Measurements from ENCODE around the gene MAGEA4. TPM values are rescaled to one million over a fixed set of nuclear protein-coding genes. Genes with fewer than 3 reads are reported as not detected.

MAGEA4 gene
- total RNA-seq, 2 experiments from 2014 or later = not detected

DNA sequence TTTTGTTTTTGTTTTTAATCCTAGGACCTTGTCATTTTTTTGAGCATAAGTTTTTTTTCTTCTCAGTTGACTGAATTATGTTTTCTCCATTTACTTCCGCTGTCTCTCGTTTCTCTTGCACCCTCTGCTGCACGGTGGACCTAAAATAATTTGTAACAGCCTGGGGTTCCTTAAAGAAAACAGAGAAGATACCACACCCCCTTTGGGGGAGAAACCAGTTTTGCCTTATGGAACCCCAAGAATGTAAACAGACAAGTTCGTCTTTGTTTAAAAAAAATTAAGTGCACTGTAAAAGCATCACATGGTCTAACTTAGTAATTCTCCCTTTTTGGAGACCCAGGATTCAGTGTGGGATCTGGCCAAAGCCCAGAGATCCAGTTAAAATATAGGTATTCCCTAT lies 32.8 kb upstream of the MAGEA4 start:
- ChIA-PET CTCF (ENCODE audit: unreplicated experiment) (no interaction called here), POLR2A (no interaction called here)
- H4K20me1 ChIP-seq (ENCODE audit: insufficient read depth, low read length) = no peaks in the 10 kb centered on the region
- no peaks in the 10 kb centered on the region for H3K36me3 ChIP-seq (ENCODE audit: insufficient read depth, low read length)
- no peak overlapping the region for H3K4me2 ChIP-seq (ENCODE audit: low read length)
- no peak overlapping the region for H3K27ac ChIP-seq (ENCODE audit: low read depth, low read length, poor library complexity, severe bottlenecking)
- no peak overlapping the region for H3K4me3 ChIP-seq (ENCODE audit: low read depth, low read length, poor library complexity, severe bottlenecking)
- BruUV-seq (replicated peaks) = no TSS peak
- no peak overlapping the region for H2AFZ ChIP-seq (ENCODE audit: low read length)
- DNase-seq (ENCODE audit: low spot score) = no peak
- no peaks in the 10 kb centered on the region for H3K79me2 ChIP-seq (ENCODE audit: insufficient read depth, low read depth, low read length)
- intact Hi-C loops (cut with micrococcal nuclease; ENCODE audit: unreplicated experiment) = no loop called here
- H3K9me3 ChIP-seq (ENCODE audit: low read length) = no peaks in the 10 kb centered on the region
- H3K4me1 ChIP-seq (ENCODE audit: insufficient read depth, low read length, poor library complexity, severe bottlenecking) = no peaks in the 10 kb centered on the region
- TF ChIP-seq, protein P1, sequence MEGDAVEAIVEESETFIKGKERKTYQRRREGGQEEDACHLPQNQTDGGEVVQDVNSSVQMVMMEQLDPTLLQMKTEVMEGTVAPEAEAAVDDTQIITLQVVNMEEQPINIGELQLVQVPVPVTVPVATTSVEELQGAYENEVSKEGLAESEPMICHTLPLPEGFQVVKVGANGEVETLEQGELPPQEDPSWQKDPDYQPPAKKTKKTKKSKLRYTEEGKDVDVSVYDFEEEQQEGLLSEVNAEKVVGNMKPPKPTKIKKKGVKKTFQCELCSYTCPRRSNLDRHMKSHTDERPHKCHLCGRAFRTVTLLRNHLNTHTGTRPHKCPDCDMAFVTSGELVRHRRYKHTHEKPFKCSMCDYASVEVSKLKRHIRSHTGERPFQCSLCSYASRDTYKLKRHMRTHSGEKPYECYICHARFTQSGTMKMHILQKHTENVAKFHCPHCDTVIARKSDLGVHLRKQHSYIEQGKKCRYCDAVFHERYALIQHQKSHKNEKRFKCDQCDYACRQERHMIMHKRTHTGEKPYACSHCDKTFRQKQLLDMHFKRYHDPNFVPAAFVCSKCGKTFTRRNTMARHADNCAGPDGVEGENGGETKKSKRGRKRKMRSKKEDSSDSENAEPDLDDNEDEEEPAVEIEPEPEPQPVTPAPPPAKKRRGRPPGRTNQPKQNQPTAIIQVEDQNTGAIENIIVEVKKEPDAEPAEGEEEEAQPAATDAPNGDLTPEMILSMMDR (conservative IDR thresholded peaks at IDR 0.05; ENCODE audit: low read length) = no peak
- no peak for TF ChIP-seq EZH2phosphoT487 (IDR thresholded peaks at IDR 0.05; ENCODE audit: borderline replicate concordance, low read depth, low read length)
- H3K9me2 ChIP-seq (ENCODE audit: insufficient read depth, low read length) = no peaks in the 10 kb centered on the region

DNA sequence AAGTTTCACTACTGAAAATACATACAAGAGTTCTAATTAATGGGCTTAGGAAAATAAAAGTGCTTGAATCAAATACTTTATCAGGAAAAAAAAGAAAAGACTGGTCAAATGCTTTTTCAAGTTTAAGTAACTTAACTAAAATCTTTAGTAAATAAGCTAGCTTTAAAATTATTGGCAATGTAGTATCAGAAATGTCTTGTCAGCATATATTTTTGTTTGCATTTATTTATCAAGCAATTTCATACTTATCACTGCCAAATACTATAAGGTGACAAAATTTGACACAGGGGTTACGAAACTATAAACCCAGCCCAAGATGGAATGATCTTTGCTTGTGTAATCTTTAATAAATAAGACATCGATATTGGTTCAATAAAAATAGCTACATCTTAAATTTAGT lies 31.8 kb upstream of the MAGEA4 start:
- ChIA-PET CTCF (ENCODE audit: unreplicated experiment) (no interaction called here), POLR2A (no interaction called here)
- Histone ChIP-seq H3K4me2 (ENCODE audit: low read length) (no peak overlapping the region), H3K9me2 (ENCODE audit: insufficient read depth, low read length) (no peaks in the 10 kb centered on the region), H4K20me1 (ENCODE audit: insufficient read depth, low read length) (no peaks in the 10 kb centered on the region), H3K79me2 (ENCODE audit: insufficient read depth, low read depth, low read length) (no peaks in the 10 kb centered on the region), H3K36me3 (ENCODE audit: insufficient read depth, low read length) (no peaks in the 10 kb centered on the region), H3K27ac (ENCODE audit: low read depth, low read length, poor library complexity, severe bottlenecking) (no peak overlapping the region), H2AFZ (ENCODE audit: low read length) (no peak overlapping the region), H3K4me3 (ENCODE audit: low read depth, low read length, poor library complexity, severe bottlenecking) (no peak overlapping the region), H3K4me1 (ENCODE audit: insufficient read depth, low read length, poor library complexity, severe bottlenecking) (no peaks in the 10 kb centered on the region), H3K9me3 (ENCODE audit: low read length) (no peaks in the 10 kb centered on the region)
- TF ChIP-seq, protein P1 (conservative IDR thresholded peaks at IDR 0.05; ENCODE audit: low read length) = no peak
- no peak for TF ChIP-seq EZH2phosphoT487 (IDR thresholded peaks at IDR 0.05; ENCODE audit: borderline replicate concordance, low read depth, low read length)
- no peak for DNase-seq (ENCODE audit: low spot score)
- BruUV-seq (replicated peaks) = no TSS peak
- intact Hi-C loops (cut with micrococcal nuclease; ENCODE audit: unreplicated experiment) = no loop called here

DNA sequence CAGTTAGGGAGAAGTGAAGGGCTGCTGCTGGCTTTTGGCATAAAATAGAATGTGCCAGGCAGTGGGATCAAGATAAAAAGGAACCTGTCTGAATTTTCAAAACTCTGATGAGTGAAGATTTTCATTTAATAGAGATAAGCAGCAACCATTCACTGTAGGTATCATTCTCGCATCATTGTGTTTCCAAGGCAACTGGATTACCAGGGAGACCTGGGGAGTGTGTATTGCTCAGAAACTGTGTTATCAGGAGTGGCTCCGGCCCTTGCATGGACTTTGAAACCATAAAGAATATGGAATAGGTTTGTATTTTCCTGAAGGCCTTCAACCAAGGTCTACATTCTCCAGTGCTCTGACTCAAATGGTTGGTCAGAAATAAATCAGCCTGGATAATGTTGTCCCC lies 23.3 kb upstream of the MAGEA4 start:
- Histone ChIP-seq H3K4me1 (ENCODE audit: insufficient read depth, low read length, poor library complexity, severe bottlenecking) (no peaks in the 10 kb centered on the region), H3K79me2 (ENCODE audit: insufficient read depth, low read depth, low read length) (no peaks in the 10 kb centered on the region), H3K27ac (ENCODE audit: low read depth, low read length, poor library complexity, severe bottlenecking) (no peak overlapping the region)

More for the DNA sequence above, 23.3 kb upstream of the MAGEA4 start:
- Histone ChIP-seq H3K4me2 (ENCODE audit: low read length) (no peak overlapping the region), H3K36me3 (ENCODE audit: insufficient read depth, low read length) (no peaks in the 10 kb centered on the region), H4K20me1 (ENCODE audit: insufficient read depth, low read length) (no peaks in the 10 kb centered on the region), H2AFZ (ENCODE audit: low read length) (no peak overlapping the region), H3K9me2 (ENCODE audit: insufficient read depth, low read length) (no peaks in the 10 kb centered on the region), H3K9me3 (ENCODE audit: low read length) (no peaks in the 10 kb centered on the region), H3K4me3 (ENCODE audit: low read depth, low read length, poor library complexity, severe bottlenecking) (no peak overlapping the region)
- BruUV-seq (replicated peaks) = no TSS peak
- ChIA-PET CTCF (ENCODE audit: unreplicated experiment) (no interaction called here), POLR2A (no interaction called here)
- DNase-seq (ENCODE audit: low spot score) = no peak
- intact Hi-C loops (cut with micrococcal nuclease; ENCODE audit: unreplicated experiment) = no loop called here
- TF ChIP-seq EZH2phosphoT487 (IDR thresholded peaks at IDR 0.05; ENCODE audit: borderline replicate concordance, low read depth, low read length) = no peak
- TF ChIP-seq, protein P1 (conservative IDR thresholded peaks at IDR 0.05; ENCODE audit: low read length) = no peak
